GM19372 (cell line): ENCODE results near the gene CEP131.

Experiments
- ATAC-seq: cut with Tn5 transposase; IDR thresholded peaks from one replicate; pipeline ENCODE4 v1.9.1; 2021; ENCODE audit warnings: mild to moderate bottlenecking, low read depth, moderate library complexity; ENCODE audit not compliant: unreplicated experiment

CEP131 gene

DNA sequence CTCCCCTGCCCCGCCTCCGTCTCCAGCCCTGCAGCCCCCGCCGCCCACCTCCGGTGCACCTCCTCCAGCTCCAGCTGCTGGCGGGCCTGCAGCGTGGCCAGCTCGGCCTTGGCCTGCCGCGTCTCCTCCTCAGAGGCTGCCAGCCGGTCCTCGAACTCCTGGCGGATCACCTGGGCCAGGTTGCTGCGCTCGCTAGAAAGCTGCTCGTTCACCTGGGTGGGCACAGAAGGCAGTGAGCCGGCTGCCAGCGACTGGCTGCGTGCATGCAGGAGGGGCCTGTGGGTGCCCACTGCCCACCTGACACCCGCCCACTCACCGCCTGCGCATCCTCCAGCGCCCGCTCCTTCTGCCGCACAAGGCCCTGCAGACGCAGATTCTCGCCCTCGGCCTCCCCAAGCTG, 32.2 kb downstream of the CEP131 start:
- ATAC-seq, result no peak

GRCh38 chr17:81189670-81190530, 32.9 kb downstream of the CEP131 start:
- no peak for ATAC-seq

DNA sequence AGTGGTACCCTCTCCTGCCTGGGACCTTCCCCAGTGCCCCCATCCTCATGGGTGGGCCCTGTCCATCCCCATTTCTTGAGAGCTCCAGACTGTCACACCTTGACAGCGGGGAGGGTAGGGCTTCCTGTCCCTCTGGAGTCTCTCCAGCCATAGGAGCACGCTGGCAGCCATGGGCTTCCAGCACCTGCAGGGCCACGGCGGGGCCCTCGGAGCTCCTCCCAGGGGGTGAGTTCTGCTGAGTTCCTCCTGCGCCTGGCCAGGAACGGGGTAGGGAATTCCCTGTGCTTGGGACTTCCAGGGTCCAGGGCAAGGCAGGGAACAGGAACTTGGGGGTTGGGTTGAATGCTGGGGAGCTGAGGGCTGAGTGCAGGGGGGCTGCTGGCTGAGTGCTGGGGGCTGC, 33.7 kb downstream of the CEP131 start:
- no peak for ATAC-seq

GRCh38 chr17:81188491-81188840, 34.3 kb downstream of the CEP131 start:
- no peak for ATAC-seq

GRCh38 chr17:81187586-81188490, 34.9 kb downstream of the CEP131 start:
- no peak for ATAC-seq

DNA sequence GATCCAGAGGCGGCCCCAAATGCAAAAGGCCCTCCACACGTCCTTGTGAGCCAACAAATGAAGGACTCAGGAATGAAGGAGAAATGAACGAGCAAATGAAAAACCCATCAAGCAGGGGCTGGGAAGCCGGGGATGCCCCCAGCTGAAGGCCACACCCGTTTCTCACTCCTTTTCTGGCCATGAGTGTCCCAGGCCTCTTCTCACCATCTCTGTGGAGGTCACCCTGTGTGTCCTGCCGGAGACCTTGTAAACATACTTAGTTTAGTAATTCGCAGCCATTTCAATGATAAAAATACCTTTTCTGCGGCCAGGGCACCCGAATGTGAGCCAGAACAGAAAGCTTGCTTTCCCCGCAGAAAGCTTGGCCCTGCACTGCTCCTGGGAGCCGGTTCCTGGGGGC, 35.6 kb downstream of the CEP131 start:
- ATAC-seq, result no peak

GRCh38 chr17:81186203-81186602, 36.6 kb downstream of the CEP131 start:
- no peak for ATAC-seq

DNA sequence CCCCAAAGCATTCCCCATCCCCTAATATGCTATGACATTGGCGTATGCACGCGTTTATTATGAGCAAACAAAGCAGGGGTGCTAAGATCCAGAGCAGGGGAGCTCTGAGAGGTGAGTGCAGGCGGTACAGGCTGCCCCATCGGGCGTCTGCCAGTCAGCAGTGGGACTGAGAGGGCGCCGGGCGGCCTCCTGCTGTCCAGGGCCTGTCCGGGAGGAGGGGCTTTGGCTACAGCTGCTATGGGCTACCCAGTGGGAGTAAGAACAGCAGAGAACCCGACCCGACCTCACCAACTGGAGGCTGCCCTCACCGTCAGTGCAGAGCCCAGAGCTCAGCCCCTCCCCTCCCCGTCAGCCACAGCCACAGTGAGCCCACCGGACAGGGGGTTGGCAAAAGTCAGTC, 38.2 kb downstream of the CEP131 start:
- ATAC-seq, result no peak

DNA sequence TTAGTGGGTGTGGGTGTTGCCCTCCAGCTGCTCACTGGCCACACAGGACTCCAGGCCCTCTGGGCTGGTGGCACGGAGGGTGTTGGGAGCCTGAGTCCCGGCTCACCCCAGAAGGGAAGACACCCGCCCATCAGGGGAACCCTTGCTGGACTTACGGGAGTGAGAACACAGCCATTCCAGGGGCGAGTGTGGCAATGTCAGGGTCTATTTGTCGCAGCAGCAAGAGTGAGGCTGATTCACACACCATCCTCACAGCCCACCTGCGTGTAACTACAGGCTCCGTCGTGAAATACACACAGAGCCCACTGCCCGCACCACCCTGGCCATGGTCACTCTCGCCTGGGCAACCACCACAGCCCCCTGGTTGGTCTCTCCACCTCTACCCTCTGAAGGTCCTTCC, 39.0 kb downstream of the CEP131 start:
- no peak for ATAC-seq

GRCh38 chr17:81183316-81183715, 39.4 kb downstream of the CEP131 start:
- no peak for ATAC-seq

DNA sequence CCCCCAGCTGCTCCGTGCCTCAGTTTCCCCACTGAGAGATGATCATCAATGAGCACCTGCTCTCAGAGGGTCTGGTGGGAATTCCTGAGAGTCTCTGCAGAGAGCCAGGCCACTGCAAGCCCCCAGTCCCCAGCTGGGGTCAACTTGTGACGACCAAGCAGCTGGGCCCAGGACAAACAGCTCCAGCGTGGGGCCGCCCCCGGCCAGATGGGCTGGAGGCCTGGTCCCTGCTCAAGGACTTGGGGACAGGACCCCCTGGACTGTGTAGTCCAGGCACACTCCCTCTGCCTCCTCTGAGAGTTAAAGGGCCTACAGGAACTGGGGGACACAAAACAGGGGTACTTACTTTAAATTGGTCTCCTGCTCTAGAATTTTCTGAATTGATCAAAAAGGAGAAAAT, 40.2 kb downstream of the CEP131 start:
- ATAC-seq, result no peak

DNA sequence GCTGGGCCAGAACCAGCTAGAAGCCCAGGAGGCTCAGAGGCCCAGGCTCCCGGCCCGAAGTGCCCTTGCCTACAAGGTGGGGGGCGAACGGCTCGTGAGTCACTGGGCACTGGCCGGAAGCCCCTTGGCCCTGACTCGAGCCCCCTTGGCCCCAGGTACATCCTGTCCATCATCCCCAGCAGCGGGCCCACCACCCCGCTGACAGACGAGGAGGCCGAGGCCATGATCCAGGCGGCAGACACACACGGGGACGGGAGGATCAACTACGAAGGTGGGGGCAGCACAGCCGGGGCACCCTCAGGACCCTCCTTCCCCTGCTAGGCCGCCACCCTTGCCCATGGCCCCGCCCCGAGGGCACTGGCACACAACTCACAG, 41.0 kb downstream of the CEP131 start:
- no peak for ATAC-seq

GRCh38 chr17:81180836-81181810, 41.6 kb downstream of the CEP131 start:
- no peak for ATAC-seq

GRCh38 chr17:81179861-81180260, 42.9 kb downstream of the CEP131 start:
- no peak for ATAC-seq

- no peak for ATAC-seq
Observed at GRCh38 chr17:81179220-81179619, 43.5 kb downstream of the CEP131 start.

DNA sequence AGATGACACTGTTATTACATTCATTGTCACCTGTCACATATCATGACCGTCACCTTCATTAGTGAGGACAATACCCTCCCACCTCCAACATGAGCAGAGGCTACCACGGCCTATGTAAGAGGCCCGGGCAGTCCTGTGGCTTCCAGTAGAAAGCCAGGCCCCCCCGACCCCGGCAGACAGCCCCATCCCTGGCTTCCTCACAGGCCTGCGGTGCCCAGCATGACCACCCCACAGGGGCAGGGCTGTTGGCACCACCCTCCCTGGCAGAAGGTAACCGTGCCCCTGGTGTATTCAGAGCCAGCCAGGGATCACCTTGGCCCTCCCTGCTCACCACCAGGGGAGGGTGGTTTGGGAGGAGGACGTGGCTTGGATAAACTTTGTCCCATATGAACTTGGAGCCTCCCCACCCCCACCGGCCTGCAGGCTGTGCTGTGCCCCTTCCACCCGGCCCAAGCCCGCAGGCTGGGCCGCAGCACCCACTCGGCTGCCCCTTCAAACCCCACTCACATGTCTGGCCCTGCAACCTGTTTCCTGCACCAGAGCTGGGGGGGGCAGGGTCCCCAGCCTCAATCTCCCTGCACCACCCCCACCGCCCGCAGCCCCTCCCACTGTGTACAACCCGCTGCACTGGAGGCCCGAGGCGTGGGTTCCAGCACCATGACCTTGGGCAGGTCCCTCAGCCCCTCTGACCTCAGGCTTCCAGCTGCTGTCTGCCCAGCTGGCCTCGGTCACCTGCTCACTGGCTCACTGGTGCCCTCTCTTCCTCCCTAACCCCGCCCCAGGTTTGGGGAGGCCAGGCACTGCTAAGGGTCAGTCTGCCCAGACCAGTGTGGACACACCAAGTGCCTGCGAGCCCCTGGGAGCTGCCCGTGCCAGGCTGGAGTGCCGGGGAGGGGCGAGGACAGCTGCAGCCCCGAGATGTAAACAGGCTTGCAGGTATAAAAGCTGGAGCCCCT, 44.4 kb downstream of the CEP131 start:
- no peak for ATAC-seq

DNA sequence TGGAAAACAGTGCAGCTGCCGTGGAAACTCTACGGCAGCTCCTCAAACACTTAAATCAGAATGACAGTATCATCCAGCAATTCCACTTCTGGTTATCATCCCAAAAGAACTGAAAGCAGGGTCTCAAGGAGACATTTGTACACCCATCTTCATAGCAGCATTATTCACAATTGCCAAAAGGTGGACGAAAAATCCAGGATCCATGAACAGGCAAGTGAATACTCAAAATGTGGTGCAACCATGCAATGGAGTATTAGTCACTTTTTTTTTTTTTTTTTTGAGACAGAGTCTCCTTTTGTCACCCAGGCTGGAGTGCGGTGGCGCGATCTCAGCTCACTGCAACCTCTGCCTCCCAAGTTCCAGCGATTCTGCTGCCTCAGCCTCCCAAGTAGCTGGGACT, 46.1 kb downstream of the CEP131 start:
- ATAC-seq, result no peak

DNA sequence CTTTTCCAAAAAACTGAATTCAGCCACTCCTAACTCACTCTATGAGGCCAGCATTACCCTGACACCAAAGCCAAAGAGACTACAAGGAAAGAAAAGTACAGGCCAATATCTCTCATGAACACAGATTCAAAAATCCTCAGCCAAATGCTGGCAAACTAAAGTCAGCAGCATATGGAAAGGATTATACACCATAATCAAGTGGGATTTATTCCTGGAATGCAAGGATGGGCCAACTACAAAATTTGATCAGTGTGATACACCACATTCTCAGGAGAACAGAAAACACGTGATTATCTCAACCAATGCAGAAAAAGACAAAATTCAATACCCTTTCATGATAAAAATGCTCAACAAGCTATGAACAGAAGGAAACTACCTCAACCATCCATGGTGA, 49.0 kb downstream of the CEP131 start:
- no peak for ATAC-seq

GRCh38 chr17:81173052-81173761, 49.6 kb downstream of the CEP131 start:
- ATAC-seq, result no peak
